H9 (cell line): ENCODE measurements around the gene SLC35B2. TPM values are rescaled to one million over a fixed set of nuclear protein-coding genes. Genes with fewer than 3 reads are reported as not detected.

Source experiments
- DNase-seq: peaks from one replicate; pipeline ENCODE4 v3.0.0-alpha.2; 2017
- H2AFZ ChIP-seq: one replicate; pipeline ENCODE4 v1.6.1; 2013; ENCODE audit warnings: mild to moderate bottlenecking, low read length, control low read depth, moderate library complexity
- H2AK5ac ChIP-seq: 2 replicates; pipeline ENCODE4 v1.6.1; 2013; ENCODE audit warnings: low read length, control low read depth, mixed read lengths; ENCODE audit not compliant: insufficient read length
- H2BK120ac ChIP-seq: one replicate; pipeline ENCODE4 v1.6.1; 2013; ENCODE audit warnings: low read depth, mild to moderate bottlenecking, low read length, control low read depth, inconsistent platforms; ENCODE audit not compliant: poor library complexity, severe bottlenecking
- H2BK12ac ChIP-seq: 2 replicates; pipeline ENCODE4 v1.6.1; 2013; ENCODE audit warnings: low read length, control low read depth, mixed read lengths, low read depth; ENCODE audit not compliant: insufficient read length
- H2BK15ac ChIP-seq: 2 replicates; pipeline ENCODE4 v1.6.1; 2013; ENCODE audit warnings: low read depth, low read length, control low read depth
- H2BK20ac ChIP-seq: one replicate; pipeline ENCODE4 v1.6.1; 2013; ENCODE audit warnings: low read depth, mild to moderate bottlenecking, low read length, control low read depth, inconsistent platforms; ENCODE audit not compliant: poor library complexity, severe bottlenecking
- H2BK5ac ChIP-seq: 2 replicates; pipeline ENCODE4 v1.6.1; 2013; ENCODE audit warnings: low read length, control low read depth, mixed read lengths; ENCODE audit not compliant: insufficient read length
- H3K14ac ChIP-seq: 2 replicates; pipeline ENCODE4 v1.6.1; 2013; ENCODE audit warnings: low read length, control low read depth; ENCODE audit not compliant: insufficient read depth
- H3K18ac ChIP-seq: 2 replicates; pipeline ENCODE4 v1.6.1; 2013; ENCODE audit warnings: low read depth, mild to moderate bottlenecking, mixed read lengths, low read length, control low read depth; ENCODE audit not compliant: insufficient read length
- H3K23ac ChIP-seq: 2 replicates; pipeline ENCODE4 v1.6.1; 2013; ENCODE audit warnings: low read length, control low read depth, mixed read lengths, low read depth; ENCODE audit not compliant: insufficient read length
- H3K23me2 ChIP-seq: 2 replicates; pipeline ENCODE4 v1.6.1; 2013; ENCODE audit warnings: low read depth, mild to moderate bottlenecking, mixed read lengths, low read length, control low read depth; ENCODE audit not compliant: insufficient read length, poor library complexity, severe bottlenecking
- H3K27ac ChIP-seq: 2 replicates; pipeline ENCODE4 v1.5.1; 2013; ENCODE audit warnings: low read length, control low read depth, mixed read lengths, low read depth; ENCODE audit not compliant: insufficient read length
- H3K27me3 ChIP-seq: 2 replicates; pipeline ENCODE4 v1.6.1; 2013; ENCODE audit warnings: low read length, control low read depth, inconsistent platforms; ENCODE audit not compliant: insufficient read depth
- H3K4ac ChIP-seq: 2 replicates; pipeline ENCODE4 v1.6.1; 2013; ENCODE audit warnings: low read depth, mild to moderate bottlenecking, control low read depth, inconsistent platforms, low read length, moderate library complexity
- H3K4me1 ChIP-seq: 2 replicates; pipeline ENCODE4 v1.6.1; 2013; ENCODE audit warnings: low read length, control low read depth, inconsistent platforms; ENCODE audit not compliant: insufficient read depth
- H3K4me2 ChIP-seq: 2 replicates; pipeline ENCODE4 v1.6.1; 2013; ENCODE audit warnings: low read length, control low read depth, mixed read lengths; ENCODE audit not compliant: insufficient read length, insufficient read depth
- H3K56ac ChIP-seq: 2 replicates; pipeline ENCODE4 v1.6.1; 2013; ENCODE audit warnings: low read depth, mild to moderate bottlenecking, mixed read lengths, low read length, control low read depth; ENCODE audit not compliant: insufficient read length
- H3K79me1 ChIP-seq: 2 replicates; pipeline ENCODE4 v1.6.1; 2013; ENCODE audit warnings: low read depth, mild to moderate bottlenecking, moderate library complexity, low read length, control low read depth, inconsistent platforms; ENCODE audit not compliant: insufficient read depth, poor library complexity, severe bottlenecking
- H3K79me2 ChIP-seq: 2 replicates; pipeline ENCODE4 v1.6.1; 2013; ENCODE audit warnings: low read length, control low read depth, inconsistent platforms; ENCODE audit not compliant: insufficient read depth
- H3K9ac ChIP-seq: 2 replicates; pipeline ENCODE4 v1.6.1; 2013; ENCODE audit warnings: low read length, control low read depth, mixed read lengths; ENCODE audit not compliant: insufficient read length; ENCODE audit errors: extremely low read depth
- H3K9me3 ChIP-seq: one replicate; pipeline ENCODE4 v1.6.1; 2013; ENCODE audit warnings: low read depth, low read length, inconsistent platforms; ENCODE audit not compliant: control insufficient read depth
- H3T11ph ChIP-seq: one replicate; pipeline ENCODE4 v1.6.1; 2013; ENCODE audit warnings: mild to moderate bottlenecking, low read length, control low read depth, inconsistent platforms
- H4K20me1 ChIP-seq: one replicate; pipeline ENCODE4 v1.6.1; 2013; ENCODE audit not compliant: control insufficient read depth, insufficient read length, insufficient read depth
- H4K5ac ChIP-seq: 2 replicates; pipeline ENCODE4 v1.6.1; 2013; ENCODE audit warnings: low read depth, mild to moderate bottlenecking, mixed read lengths, low read length, control low read depth; ENCODE audit not compliant: insufficient read length
- H4K8ac ChIP-seq: replicated peaks from 2 replicates; pipeline ENCODE4 v1.6.1; 2013; ENCODE audit warnings: low read length, control low read depth, mixed read lengths, low read depth; ENCODE audit not compliant: insufficient read length
- H4K91ac ChIP-seq: 2 replicates; pipeline ENCODE4 v1.6.1; 2013; ENCODE audit warnings: low read depth, mild to moderate bottlenecking, moderate library complexity, mixed read lengths, low read length, control low read depth; ENCODE audit not compliant: insufficient read length
- H3K27ac Mint-ChIP-seq, 3 experiments: 2 replicates in 2 of 3; 3 replicates in 1 of 3; pipeline ENCODE4 v1.8.0; 2020 to 2021; ENCODE audit warnings: mixed read lengths in 3 of 3, mild to moderate bottlenecking in 1 of 3, moderate library complexity in 1 of 3
- H3K27me3 Mint-ChIP-seq: 2 replicates; pipeline ENCODE4 v1.8.0; 2021; ENCODE audit warnings: low read depth, mild to moderate bottlenecking, moderate library complexity, mixed read lengths
- H3K36me3 Mint-ChIP-seq, 3 experiments: 2 replicates in 2 of 3; 3 replicates in 1 of 3; pipeline ENCODE4 v1.8.0; 2020 to 2021; ENCODE audit warnings: low read depth in 3 of 3, mixed read lengths in 3 of 3; ENCODE audit not compliant: insufficient read depth in 1 of 3
- H3K4me1 Mint-ChIP-seq, 2 experiments: 2 replicates each; pipeline ENCODE4 v1.8.0; 2020; ENCODE audit warnings: mixed read lengths in 2 of 2
- H3K4me3 Mint-ChIP-seq, 2 experiments: 2 replicates in 1 of 2; 3 replicates in 1 of 2; pipeline ENCODE4 v1.8.0; 2020 to 2021; ENCODE audit warnings: mild to moderate bottlenecking in 2 of 2, mixed read lengths in 2 of 2, moderate library complexity in 1 of 2
- H3K9me3 Mint-ChIP-seq, 2 experiments: 2 replicates in 1 of 2; 3 replicates in 1 of 2; pipeline ENCODE4 v1.8.0; 2020; ENCODE audit warnings: mild to moderate bottlenecking in 2 of 2, mixed read lengths in 2 of 2, moderate library complexity in 1 of 2
- CTCF ChIP-seq: fragments of 200-600 bp; sonication (generic); conservative IDR thresholded peaks from 3 replicates; pipeline ENCODE4 v1.8.0; 2021; ENCODE audit warnings: antibody characterized with exemption, mild to moderate bottlenecking
- WGBS: extraction: QIAGEN DNeasy Blood & Tissue Kit; methylation state at CpG from one replicate; pipeline ENCODE4 v1.1.7; 2013; ENCODE audit warnings: missing lambda C conversion rate, low lambda C conversion rate, mixed read lengths; ENCODE audit not compliant: insufficient read length; ENCODE audit errors: extremely low coverage; 5-methylcytosine and 5-hydroxymethylcytosine counted together
- total RNA-seq: library from RNA; stranded (reverse); gene quantifications from 2 replicates; pipeline ENCODE4 v1.2.1, GENCODE V29; 2021

The SLC35B2 gene
- total RNA-seq, 1 experiment from 2014 or later: 34.5 TPM

- Histone ChIP-seq H4K20me1 (peaks cover 2% of the 10 kb centered on the region), H3K18ac (no peak overlapping the region), H3K79me2 (peaks cover 17% of the 10 kb centered on the region; the same call in 1 of the 2 replicates), H4K91ac (no peak overlapping the region), H2AK5ac (no peak overlapping the region), H3K4me2 (peak overlapping the region; percentile 47), H2BK12ac (no peak overlapping the region), H2BK120ac (no peak overlapping the region), H3K23me2 (peaks cover 14% of the 10 kb centered on the region), H2BK20ac (no peak overlapping the region), H3T11ph (no peak overlapping the region), H2BK15ac (no peak overlapping the region), H3K9ac (no peak overlapping the region), H3K23ac (no peak overlapping the region), H4K5ac (no peak overlapping the region), H3K14ac (no peak overlapping the region), H3K4ac (no peak overlapping the region), H2AFZ (no peak overlapping the region), H4K8ac (no peak overlapping the region), H3K27ac (no peak overlapping the region), H3K9me3 (no peaks in the 10 kb centered on the region), H3K4me1 (peaks cover 15% of the 10 kb centered on the region; the same call in 1 of the 2 replicates), H3K27me3 (no peaks in the 10 kb centered on the region), H3K56ac (no peak overlapping the region), H3K79me1 (peaks cover 17% of the 10 kb centered on the region), H2BK5ac (no peak overlapping the region)
- WGBS: no CpG with 5 or more reads among the region's 4 CpGs
- Mint-ChIP-seq H3K4me3 (peak overlapping the region; percentile 85 to 96), H3K9me3 (no peaks in the 10 kb centered on the region; a peak in 1 of 5 replicates), H3K4me1 (peaks cover 48 to 59% of the 10 kb centered on the region in 2 experiments), H3K36me3 (peaks cover 21 to 27% (median 21%) of the 10 kb centered on the region in 3 experiments), H3K27ac (peak overlapping the region in 1 of 3 experiments; percentile 93; a peak in 2 of 7 replicates), H3K27me3 (peaks cover 1% of the 10 kb centered on the region; the same call in 1 of the 2 replicates)
- no peak for DNase-seq
- no peak for TF ChIP-seq CTCF
Measured at GRCh38 chr6:44224965-44225305, 32.4 kb downstream of the SLC35B2 start.
